Loucy (cell line): ENCODE data around the gene DCPS.
"Not testable (repeated sequence)": the region's sequence is repeated elsewhere in the genome, so short reads cannot be mapped to it uniquely, and the experiment has no call there.

Experiments used
- H2AFZ ChIP-seq: fragments of 200-600 bp; sonication (generic); 2 replicates; pipeline ENCODE4 v1.6.0; 2016; ENCODE audit warnings: antibody characterized with exemption, mild to moderate bottlenecking, low read length, moderate library complexity
- H3F3A ChIP-seq: fragments of 200-600 bp; 2 replicates; pipeline ENCODE4 v1.6.0; 2016; ENCODE audit warnings: antibody characterized with exemption, low read depth, mild to moderate bottlenecking
- H3K27me3 ChIP-seq: fragments of 200-600 bp; sonication (generic); 2 replicates; pipeline ENCODE4 v1.6.1; 2014; ENCODE audit warnings: low read length, mild to moderate bottlenecking; ENCODE audit not compliant: insufficient read depth, poor library complexity, severe bottlenecking
- H3K36me3 ChIP-seq: fragments of 200-600 bp; sonication (generic); 2 replicates; pipeline ENCODE4 v1.6.1; 2016; ENCODE audit warnings: low read length; ENCODE audit not compliant: insufficient read depth
- H3K4me1 ChIP-seq: fragments of 200-600 bp; sonication (generic); 2 replicates; pipeline ENCODE4 v1.5.1; 2014; ENCODE audit warnings: low read length, mild to moderate bottlenecking; ENCODE audit not compliant: insufficient read depth, poor library complexity, severe bottlenecking
- H3K4me2 ChIP-seq: fragments of 200-600 bp; sonication (generic); 2 replicates; pipeline ENCODE4 v1.6.0; 2014; ENCODE audit warnings: antibody characterized with exemption, low read length, low read depth, mild to moderate bottlenecking; ENCODE audit not compliant: poor library complexity, severe bottlenecking
- H3K4me3 ChIP-seq: fragments of 200-600 bp; sonication (generic); 2 replicates; pipeline ENCODE4 v1.5.1; 2014; ENCODE audit warnings: low read length, mild to moderate bottlenecking, mixed read lengths; ENCODE audit not compliant: poor library complexity, severe bottlenecking
- H3K79me2 ChIP-seq: fragments of 200-600 bp; sonication (generic); 2 replicates; pipeline ENCODE4 v1.6.1; 2014; ENCODE audit warnings: low read length; ENCODE audit not compliant: insufficient read depth
- H3K9ac ChIP-seq: fragments of 200-600 bp; sonication (generic); 2 replicates; pipeline ENCODE4 v1.6.0; 2014; ENCODE audit warnings: mild to moderate bottlenecking, low read depth, low read length, moderate library complexity; ENCODE audit not compliant: poor library complexity, severe bottlenecking
- H3K9me2 ChIP-seq: fragments of 200-600 bp; sonication (generic); replicated peaks from 2 replicates; pipeline ENCODE4 v1.6.1; 2016; ENCODE audit warnings: low read depth, low read length, mixed read lengths
- H3K9me3 ChIP-seq: fragments of 200-600 bp; sonication (generic); 2 replicates; pipeline ENCODE4 v1.6.1; 2014; ENCODE audit warnings: mild to moderate bottlenecking, antibody characterized with exemption, low read length, low read depth; ENCODE audit not compliant: insufficient read depth
- H4K20me1 ChIP-seq: fragments of 200-600 bp; sonication (generic); 2 replicates; pipeline ENCODE4 v1.6.0; 2014; ENCODE audit warnings: antibody characterized with exemption, low read length, mild to moderate bottlenecking; ENCODE audit not compliant: insufficient read depth, poor library complexity, severe bottlenecking
- EZH2phosphoT487 ChIP-seq: fragments of 200-600 bp; IDR thresholded peaks from 2 replicates; pipeline ENCODE4 v1.6.1; 2018; ENCODE audit warnings: antibody characterized with exemption, mild to moderate bottlenecking, moderate library complexity, borderline replicate concordance
- TF ChIP-seq, protein P1 (sequence below): fragments of 200-600 bp; sonication (generic); conservative IDR thresholded peaks from 2 replicates; pipeline ENCODE4 v1.5.1; 2014; ENCODE audit warnings: mild to moderate bottlenecking, antibody characterized with exemption, low read length

DCPS gene

DNA sequence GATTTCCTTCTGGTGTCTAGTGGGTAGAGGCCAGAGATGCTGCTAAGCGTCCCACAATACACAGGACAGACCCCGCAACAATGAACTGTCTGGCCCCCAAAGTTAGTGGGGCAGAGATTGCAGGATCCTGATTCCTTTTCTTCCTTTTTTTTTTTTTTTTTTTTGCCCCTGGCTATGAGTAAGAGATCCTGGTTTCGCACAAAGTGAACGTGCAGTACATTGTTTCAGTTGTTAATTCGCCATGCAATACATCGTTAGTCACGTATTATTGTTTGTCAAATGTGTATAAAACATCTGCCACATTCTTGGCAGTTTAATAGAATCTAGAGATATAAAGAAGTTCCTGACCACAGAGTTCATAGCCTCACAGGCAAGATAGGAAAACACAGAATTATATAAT, 71.9 kb downstream of the DCPS start:
- Histone ChIP-seq H2AFZ (no peak overlapping the region), H3K27me3 (no peaks in the 10 kb centered on the region), H3K9me2 (no peaks in the 10 kb centered on the region), H3K4me2 (no peak overlapping the region), H4K20me1 (peaks cover 13% of the 10 kb centered on the region), H3K4me3 (no peak overlapping the region), H3K9ac (no peak overlapping the region), H3F3A (no peaks in the 10 kb centered on the region), H3K36me3 (peaks cover 6% of the 10 kb centered on the region; the same call in 1 of the 2 replicates), H3K9me3 (no peaks in the 10 kb centered on the region), H3K79me2 (peaks cover 92% of the 10 kb centered on the region), H3K4me1 (peaks cover 6% of the 10 kb centered on the region)
- TF ChIP-seq EZH2phosphoT487: no peak
- TF ChIP-seq, protein P1, sequence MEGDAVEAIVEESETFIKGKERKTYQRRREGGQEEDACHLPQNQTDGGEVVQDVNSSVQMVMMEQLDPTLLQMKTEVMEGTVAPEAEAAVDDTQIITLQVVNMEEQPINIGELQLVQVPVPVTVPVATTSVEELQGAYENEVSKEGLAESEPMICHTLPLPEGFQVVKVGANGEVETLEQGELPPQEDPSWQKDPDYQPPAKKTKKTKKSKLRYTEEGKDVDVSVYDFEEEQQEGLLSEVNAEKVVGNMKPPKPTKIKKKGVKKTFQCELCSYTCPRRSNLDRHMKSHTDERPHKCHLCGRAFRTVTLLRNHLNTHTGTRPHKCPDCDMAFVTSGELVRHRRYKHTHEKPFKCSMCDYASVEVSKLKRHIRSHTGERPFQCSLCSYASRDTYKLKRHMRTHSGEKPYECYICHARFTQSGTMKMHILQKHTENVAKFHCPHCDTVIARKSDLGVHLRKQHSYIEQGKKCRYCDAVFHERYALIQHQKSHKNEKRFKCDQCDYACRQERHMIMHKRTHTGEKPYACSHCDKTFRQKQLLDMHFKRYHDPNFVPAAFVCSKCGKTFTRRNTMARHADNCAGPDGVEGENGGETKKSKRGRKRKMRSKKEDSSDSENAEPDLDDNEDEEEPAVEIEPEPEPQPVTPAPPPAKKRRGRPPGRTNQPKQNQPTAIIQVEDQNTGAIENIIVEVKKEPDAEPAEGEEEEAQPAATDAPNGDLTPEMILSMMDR: no peak

DNA sequence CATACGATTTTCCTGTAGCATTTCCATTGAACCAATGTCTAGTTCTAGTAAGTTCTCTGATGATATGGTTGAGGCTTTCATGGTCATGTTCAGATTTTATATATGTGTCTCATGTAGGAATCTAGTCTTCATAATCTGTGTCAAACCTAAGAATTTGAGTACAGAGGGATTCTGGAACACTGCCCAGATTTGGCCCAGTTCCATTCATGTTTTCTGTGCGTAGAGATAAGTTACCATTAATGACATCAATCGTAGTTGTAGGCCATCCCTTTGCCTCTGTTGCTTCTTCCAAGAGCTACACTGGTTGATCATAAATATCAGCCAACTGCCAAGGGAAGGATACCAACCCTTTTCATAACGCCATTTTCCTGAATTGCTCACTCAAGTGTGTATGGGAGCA, 74.9 kb downstream of the DCPS start:
- no peak for TF ChIP-seq EZH2phosphoT487
- TF ChIP-seq, protein P1: no peak
- peaks cover 13% of the 10 kb centered on the region for H4K20me1 ChIP-seq
- H3K9me3 ChIP-seq: no peaks in the 10 kb centered on the region

DNA sequence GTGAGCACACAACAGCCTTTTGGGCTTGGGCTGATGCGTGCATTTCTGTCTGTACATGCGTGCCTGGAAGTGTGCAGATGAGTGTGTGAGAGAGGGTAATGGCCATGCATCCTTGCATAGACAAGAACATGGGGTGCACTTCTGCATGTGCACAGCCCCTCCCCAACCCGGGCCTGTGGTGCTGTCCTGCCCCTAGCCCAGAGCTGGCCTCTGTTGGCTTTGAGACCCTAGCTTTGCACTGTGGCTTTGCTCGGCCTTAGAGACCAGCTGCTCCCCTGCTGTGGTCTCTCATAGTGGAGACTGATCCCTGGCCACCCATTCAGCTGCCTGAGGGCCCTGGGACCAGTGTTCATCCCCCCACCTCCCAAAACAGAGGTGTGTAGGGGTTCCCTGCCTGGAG, 77.0 kb downstream of the DCPS start:
- Histone ChIP-seq H3K9me3 (no peaks in the 10 kb centered on the region), H3K27me3 (no peaks in the 10 kb centered on the region), H3K9ac (no peak overlapping the region), H3K9me2 (no peaks in the 10 kb centered on the region), H3K4me1 (peaks cover 3% of the 10 kb centered on the region), H2AFZ (no peak overlapping the region), H3F3A (no peaks in the 10 kb centered on the region), H3K79me2 (peaks cover 83% of the 10 kb centered on the region), H3K4me3 (no peak overlapping the region), H3K4me2 (no peak overlapping the region), H3K36me3 (peaks cover 4% of the 10 kb centered on the region; the same call in 1 of the 2 replicates), H4K20me1 (peaks cover 10% of the 10 kb centered on the region)
- TF ChIP-seq, protein P1: no peak
- TF ChIP-seq EZH2phosphoT487: no peak

More for the DNA sequence above, 74.9 kb downstream of the DCPS start:
- Histone ChIP-seq H3K9ac (no peak overlapping the region), H3K79me2 (peaks cover 81% of the 10 kb centered on the region), H3K27me3 (no peaks in the 10 kb centered on the region), H3K4me1 (no peaks in the 10 kb centered on the region), H2AFZ (no peak overlapping the region), H3K36me3 (peaks cover 4% of the 10 kb centered on the region; the same call in 1 of the 2 replicates), H3K4me2 (no peak overlapping the region), H3K9me2 (no peaks in the 10 kb centered on the region), H3F3A (no peaks in the 10 kb centered on the region), H3K4me3 (no peak overlapping the region)

DNA sequence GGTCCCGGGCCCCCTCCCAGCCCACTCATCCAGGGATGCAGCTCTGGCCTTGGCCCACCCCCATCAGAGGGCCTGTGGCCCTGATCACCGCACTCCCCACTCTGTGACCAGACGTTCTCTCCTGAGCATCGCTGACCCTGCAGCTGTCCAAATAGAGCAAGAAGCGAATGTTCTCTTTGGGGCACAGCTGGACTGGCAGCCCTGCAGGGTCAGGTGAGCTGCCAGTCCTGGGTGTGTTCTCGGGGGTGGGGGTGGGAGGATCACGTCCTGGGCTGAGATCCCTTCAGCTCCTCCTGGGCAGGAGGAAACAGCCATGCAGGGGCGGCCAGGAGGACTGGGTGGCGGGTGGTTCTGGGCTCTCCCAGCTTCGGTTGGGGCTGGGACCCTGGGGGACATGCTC, 78.1 kb downstream of the DCPS start:
- not testable (repeated sequence) for H2AFZ ChIP-seq, H4K20me1 ChIP-seq, H3K9ac ChIP-seq, H3K27me3 ChIP-seq, H3F3A ChIP-seq, H3K9me2 ChIP-seq, H3K36me3 ChIP-seq, H3K4me2 ChIP-seq, H3K9me3 ChIP-seq, H3K4me3 ChIP-seq
- H3K4me1 ChIP-seq: peaks cover 13% of the 10 kb centered on the region
- H3K79me2 ChIP-seq: peaks cover 82% of the 10 kb centered on the region

DNA sequence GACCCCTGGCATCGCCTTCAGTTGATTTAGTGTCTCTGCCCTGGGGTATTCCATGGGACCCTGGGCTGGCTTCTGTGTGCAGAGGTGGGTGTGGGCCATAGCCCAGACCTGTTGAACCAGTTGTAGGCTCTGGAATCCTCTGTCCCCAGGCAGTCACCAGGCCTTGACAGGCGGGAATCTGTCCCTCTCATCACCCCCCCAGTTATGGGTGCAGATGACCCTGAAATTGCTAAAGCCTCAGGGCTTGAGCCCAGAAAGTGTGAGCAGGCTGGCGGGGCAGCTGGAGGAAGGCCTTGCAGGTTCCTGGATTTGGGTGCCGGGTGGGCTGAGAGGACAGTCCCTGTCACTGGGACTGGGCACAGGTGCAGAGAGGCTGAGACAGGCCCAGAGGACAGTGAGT, 78.8 kb downstream of the DCPS start:
- H3K27me3 ChIP-seq, H3K9me2 ChIP-seq, H2AFZ ChIP-seq, H3K4me3 ChIP-seq, H3K9me3 ChIP-seq, H3K4me2 ChIP-seq, H3F3A ChIP-seq, H3K9ac ChIP-seq, H4K20me1 ChIP-seq, H3K36me3 ChIP-seq: not testable (repeated sequence)
- H3K4me1 ChIP-seq: peaks cover 20% of the 10 kb centered on the region
- H3K79me2 ChIP-seq: peaks cover 83% of the 10 kb centered on the region
